ENCODE measurements around the gene OCA2.

DNA sequence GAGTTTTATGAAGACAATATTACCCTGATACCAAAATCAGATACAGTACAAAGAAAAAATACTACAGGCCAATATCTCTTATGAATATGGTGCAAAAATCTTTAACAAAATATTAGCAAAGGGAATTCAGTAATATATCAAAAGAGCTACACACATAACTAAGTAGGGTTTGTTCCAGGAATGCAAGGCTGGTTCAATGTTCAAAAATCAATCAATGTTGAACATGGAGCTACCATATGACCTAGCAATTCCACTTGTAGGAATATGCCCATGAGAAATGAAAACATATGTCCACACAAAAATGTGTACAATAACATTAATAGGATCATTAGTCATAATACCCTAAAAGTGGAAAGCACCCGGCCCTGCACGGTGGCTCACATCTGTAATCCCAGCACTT, 7.8 kb downstream of the OCA2 start:
- TF ChIP-seq CTCF (IDR thresholded peaks at IDR 0.05), result no peak
- TF ChIP-seq, protein P1, sequence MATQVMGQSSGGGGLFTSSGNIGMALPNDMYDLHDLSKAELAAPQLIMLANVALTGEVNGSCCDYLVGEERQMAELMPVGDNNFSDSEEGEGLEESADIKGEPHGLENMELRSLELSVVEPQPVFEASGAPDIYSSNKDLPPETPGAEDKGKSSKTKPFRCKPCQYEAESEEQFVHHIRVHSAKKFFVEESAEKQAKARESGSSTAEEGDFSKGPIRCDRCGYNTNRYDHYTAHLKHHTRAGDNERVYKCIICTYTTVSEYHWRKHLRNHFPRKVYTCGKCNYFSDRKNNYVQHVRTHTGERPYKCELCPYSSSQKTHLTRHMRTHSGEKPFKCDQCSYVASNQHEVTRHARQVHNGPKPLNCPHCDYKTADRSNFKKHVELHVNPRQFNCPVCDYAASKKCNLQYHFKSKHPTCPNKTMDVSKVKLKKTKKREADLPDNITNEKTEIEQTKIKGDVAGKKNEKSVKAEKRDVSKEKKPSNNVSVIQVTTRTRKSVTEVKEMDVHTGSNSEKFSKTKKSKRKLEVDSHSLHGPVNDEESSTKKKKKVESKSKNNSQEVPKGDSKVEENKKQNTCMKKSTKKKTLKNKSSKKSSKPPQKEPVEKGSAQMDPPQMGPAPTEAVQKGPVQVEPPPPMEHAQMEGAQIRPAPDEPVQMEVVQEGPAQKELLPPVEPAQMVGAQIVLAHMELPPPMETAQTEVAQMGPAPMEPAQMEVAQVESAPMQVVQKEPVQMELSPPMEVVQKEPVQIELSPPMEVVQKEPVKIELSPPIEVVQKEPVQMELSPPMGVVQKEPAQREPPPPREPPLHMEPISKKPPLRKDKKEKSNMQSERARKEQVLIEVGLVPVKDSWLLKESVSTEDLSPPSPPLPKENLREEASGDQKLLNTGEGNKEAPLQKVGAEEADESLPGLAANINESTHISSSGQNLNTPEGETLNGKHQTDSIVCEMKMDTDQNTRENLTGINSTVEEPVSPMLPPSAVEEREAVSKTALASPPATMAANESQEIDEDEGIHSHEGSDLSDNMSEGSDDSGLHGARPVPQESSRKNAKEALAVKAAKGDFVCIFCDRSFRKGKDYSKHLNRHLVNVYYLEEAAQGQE (IDR thresholded peaks at IDR 0.05; ENCODE audit: insufficient read depth in 1 of 2, low read depth in 2 of 2, low read length in 1 of 2), result no peak

All from Panc1 (cell line).